ENCODE results near the gene CERCAM. TPM values are rescaled to one million over a fixed set of nuclear protein-coding genes. Genes with fewer than 3 reads are reported as not detected.

The CERCAM gene
- total and polyA plus RNA-seq, 2 experiments from 2014 or later: 2.7 to 7.9 TPM

GRCh38 chr9:128470560-128470959 is 49.9 kb downstream of the CERCAM start (continued):
- TF ChIP-seq ETS1 (IDR thresholded peaks at IDR 0.05) (no peak), CREB1 (CRISPR knock-in tag; IDR thresholded peaks at IDR 0.05; ENCODE audit: low read depth) (no peak), REST (IDR thresholded peaks at IDR 0.05; ENCODE audit: unreplicated experiment) (no peak), ZNF114 (CRISPR knock-in tag; IDR thresholded peaks at IDR 0.05) (no peak), EZH2phosphoT487 (IDR thresholded peaks at IDR 0.05; ENCODE audit: unreplicated experiment) (no peak), ZNF331 (CRISPR knock-in tag; IDR thresholded peaks at IDR 0.05; ENCODE audit: low read depth) (no peak), EZH2 (IDR thresholded peaks at IDR 0.05; ENCODE audit: low read depth, unreplicated experiment) (no peak), NANOG (IDR thresholded peaks at IDR 0.05; ENCODE audit: borderline replicate concordance) (no peak), CTCF (conservative IDR thresholded peaks at IDR 0.05; ENCODE audit: low read depth in 2 of 2) (no peak)

- H3K27ac ChIP-seq (ENCODE audit: low read depth): no peak overlapping the region
- H3K27me3 ChIP-seq (ENCODE audit: insufficient read depth): no peaks in the 10 kb centered on the region
- no peaks in the 10 kb centered on the region for H3K79me2 ChIP-seq (replicated peaks; ENCODE audit: insufficient read depth)
- peaks cover 10% of the 10 kb centered on the region; the same call in 1 of the 2 replicates for H3K36me3 ChIP-seq (ENCODE audit: insufficient read depth)
- no peaks in the 10 kb centered on the region for H3F3A ChIP-seq (replicated peaks; ENCODE audit: low read depth)
- Mint-ChIP-seq H3K27ac (no peak overlapping the region), H3K36me3 (ENCODE audit: low read depth) (peaks cover 21% of the 10 kb centered on the region), H3K9me3 (no peaks in the 10 kb centered on the region), H3K4me3 (no peak overlapping the region), H3K27me3 (ENCODE audit: insufficient read depth, low read depth, poor library complexity) (peaks cover 8% of the 10 kb centered on the region), H3K4me1 (no peaks in the 10 kb centered on the region)
- no peak overlapping the region for H3K4me2 ChIP-seq
- no peak for DNase-seq (ENCODE audit: low spot score)
- no peaks in the 10 kb centered on the region for H3K9me2 ChIP-seq (ENCODE audit: insufficient read depth)
- no peaks in the 10 kb centered on the region for H3K4me1 ChIP-seq (ENCODE audit: insufficient read depth)
- no peak overlapping the region for H2AFZ ChIP-seq
- ATAC-seq: no peak
- no peaks in the 10 kb centered on the region for H4K20me1 ChIP-seq (replicated peaks; ENCODE audit: insufficient read depth)
- no peak overlapping the region for H3K4me3 ChIP-seq
- TF ChIP-seq STAT1 (IDR thresholded peaks at IDR 0.05; ENCODE audit: unreplicated experiment) (no peak), REST (IDR thresholded peaks at IDR 0.05; ENCODE audit: unreplicated experiment) (no peak), EZH2phosphoT487 (IDR thresholded peaks at IDR 0.05; ENCODE audit: unreplicated experiment) (no peak), CREB1 (CRISPR knock-in tag; IDR thresholded peaks at IDR 0.05; ENCODE audit: low read depth) (no peak), ZNF331 (CRISPR knock-in tag; IDR thresholded peaks at IDR 0.05; ENCODE audit: low read depth) (no peak), JUNB (IDR thresholded peaks at IDR 0.05; ENCODE audit: unreplicated experiment) (no peak), CTCF (conservative IDR thresholded peaks at IDR 0.05; ENCODE audit: low read depth in 2 of 2) (no peak), POLR2AphosphoS5 (IDR thresholded peaks at IDR 0.05; ENCODE audit: low read depth) (no peak)
Measured at GRCh38 chr9:128473104-128473503, 52.4 kb downstream of the CERCAM start.
